HG03045 (cell line): ENCODE data around the gene SERP2.
"Not testable (repeated sequence)": the region's sequence is repeated elsewhere in the genome, so short reads cannot be mapped to it uniquely, and the experiment has no call there.

ENCODE experiments used
- ATAC-seq: cut with Tn5 transposase; IDR thresholded peaks from one replicate; pipeline ENCODE4 v1.9.1; 2021; ENCODE audit warnings: mild to moderate bottlenecking, moderate library complexity; ENCODE audit not compliant: unreplicated experiment

The SERP2 gene

DNA sequence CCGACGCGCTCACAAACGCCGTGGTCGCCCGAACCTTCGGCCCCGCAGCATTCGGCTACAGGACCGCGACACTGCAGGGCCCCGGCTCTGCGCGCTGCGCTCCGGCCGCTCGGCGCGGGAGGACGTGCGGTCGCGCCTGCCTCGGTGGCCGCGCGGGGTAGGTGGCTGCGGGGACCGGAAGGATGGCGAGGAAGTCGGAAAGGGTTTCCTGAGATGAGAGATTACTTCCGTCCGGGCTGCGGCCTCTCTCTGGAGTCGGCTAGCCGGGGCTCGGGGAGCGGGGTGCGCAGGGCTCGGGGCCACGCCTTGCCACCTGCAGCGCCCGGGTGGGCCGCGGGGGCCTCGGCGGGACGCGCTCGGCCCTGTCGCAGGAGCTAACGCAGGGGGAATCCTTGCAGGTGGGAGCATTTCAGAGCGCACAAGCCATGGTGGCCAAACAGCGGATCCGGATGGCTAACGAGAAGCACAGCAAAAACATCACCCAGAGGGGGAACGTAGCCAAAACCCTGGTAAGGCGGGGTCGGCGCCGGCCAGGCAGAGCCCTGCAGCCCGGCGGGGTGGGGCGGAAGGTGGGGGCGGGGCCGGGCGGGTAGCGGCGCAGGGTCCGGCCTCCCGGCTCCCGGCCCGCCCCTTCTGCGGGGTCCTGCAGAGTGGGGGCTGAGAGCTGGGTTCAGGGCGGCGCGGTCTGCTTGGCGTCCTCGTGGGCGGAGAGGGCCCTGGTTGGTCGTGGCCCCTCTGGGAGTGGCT is at the start of gene SERP2:
Gene SERP2 (plus strand): TSS at position 224 of the 747 bp plus-strand sequence. CDS start 202 bp downstream, at position 426.
- no peak for ATAC-seq

DNA sequence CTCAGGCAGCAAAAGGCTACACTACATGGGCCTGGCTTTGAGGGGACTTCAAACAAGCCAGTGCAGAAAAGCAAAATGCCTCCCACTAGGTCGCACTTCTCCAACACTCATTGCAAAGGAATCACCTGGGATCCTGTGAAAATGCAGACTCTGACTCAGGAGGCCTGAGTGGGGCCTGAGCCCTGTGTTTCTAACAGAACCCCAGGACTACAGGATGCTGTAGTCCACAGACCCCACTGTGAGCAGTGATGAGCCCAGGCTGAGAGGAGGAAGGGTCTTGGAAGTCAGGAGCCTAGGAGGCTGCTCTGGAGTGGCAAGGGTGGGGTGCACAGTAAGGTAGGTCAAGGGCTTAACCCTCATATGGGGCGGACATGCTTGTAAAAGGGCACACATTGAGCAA is 46.7 kb upstream of the SERP2 start:
- ATAC-seq: no peak

DNA sequence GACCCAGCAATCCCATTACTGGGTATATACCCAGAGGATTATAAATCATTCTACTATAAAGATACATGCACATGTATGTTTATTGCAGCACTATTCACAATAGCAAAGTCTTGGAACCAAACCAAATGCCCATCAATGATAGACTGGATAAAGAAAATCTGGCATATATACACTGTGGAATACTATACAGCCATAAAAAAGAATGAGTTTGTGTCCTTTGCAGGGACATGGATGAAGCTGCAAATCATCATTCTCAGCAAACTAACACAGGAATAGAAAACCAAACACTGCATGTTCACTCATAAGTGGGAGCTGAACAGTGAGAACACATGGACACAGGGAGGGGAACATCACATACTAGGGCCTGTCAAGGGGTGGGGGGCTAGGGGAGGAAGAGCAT is 44.6 kb upstream of the SERP2 start:
- ATAC-seq: not testable (repeated sequence)

DNA sequence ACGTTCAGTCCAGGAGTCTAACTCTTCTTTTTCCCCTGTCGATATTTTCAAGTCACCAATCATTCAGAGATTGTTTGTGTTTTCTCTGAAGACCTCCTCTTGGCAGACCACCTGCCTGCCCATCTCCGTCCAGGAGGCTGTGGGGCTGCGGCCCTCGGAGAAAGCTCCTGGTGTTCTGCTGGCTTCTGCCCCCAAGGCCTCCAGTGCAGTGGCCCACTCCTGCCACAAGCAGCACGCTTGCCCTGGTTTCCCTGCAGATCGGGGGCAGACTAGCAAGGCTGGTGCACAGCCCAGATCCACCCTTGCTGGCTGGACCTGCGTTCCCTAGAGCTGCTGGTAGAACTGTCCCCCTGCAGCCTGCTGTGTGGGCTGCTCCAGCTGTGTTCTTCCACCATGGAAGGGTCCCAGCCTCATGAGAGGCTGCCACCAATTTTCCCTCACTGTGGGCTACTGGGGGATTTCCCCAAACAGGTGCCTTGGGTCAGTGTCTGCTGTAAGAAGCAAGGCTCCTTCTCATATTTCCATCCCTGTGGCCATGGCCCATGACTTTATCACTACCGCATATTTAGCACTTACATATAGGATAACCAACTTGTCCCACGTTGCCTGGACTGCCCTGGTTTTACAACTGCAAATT is 43.6 kb upstream of the SERP2 start:
- ATAC-seq: no peak

DNA sequence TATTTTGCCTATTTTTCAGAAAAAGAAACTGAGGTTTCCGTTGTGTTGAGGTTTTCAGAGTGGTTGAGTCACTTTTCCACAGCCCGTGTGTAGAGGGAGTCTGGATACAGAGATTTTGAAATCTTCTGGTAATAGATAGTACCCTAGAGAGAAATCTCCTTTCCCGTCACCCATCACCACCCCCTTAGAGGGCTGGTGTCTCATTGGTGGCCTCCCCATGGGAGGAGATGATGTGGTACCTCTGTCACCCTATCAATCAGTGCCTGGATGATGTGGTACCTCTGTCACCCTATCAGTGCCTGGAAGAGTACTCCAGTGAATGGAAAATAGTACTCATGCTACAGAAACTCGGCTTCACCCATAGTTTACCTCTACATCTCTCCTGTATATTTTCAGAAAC is 42.2 kb upstream of the SERP2 start:
- no peak for ATAC-seq

DNA sequence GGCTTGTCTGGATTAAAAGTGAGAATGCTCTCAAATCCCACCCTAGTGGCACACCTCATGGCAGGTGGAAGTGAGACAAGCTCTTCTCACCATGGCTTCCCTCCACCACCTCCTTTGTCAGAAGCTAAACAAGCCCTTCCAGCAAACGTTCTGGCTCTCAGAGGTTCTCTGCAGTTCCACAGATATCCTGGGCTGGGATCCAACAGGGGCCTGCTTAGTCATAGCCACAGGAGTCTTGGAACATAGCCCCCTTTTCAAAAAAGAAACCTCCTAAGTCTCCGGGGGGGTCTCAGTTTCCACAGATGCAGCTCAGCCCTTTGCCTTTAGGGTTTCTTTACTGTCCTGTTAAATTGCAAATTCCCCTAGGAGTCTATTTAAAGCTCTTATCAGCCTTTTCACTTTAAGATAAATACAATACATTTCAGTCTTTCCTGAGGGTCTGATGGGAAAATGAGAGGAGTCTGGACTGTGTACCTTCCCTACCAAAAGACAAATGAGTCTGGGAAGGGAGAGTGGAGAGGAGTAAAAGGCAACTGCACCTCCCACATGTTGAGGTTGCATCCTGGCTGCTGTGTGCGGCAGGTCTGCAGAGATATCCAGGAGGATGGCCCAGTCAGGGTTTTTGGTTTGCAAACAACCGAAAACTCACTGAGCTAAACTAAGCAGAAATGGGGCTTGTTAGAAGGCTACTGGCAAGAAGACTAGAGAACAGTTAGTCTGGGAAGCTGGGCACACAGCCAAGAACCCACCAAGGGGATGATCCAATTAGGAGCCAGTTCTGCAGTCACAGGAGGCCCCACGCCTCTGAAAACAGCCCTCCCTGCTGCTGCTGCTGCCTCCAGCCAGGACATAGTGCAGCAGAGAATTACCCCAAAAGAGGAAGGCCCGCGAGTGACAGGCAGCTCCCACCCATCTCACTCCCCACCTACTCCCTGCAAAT is 41.4 kb upstream of the SERP2 start:
- no peak for ATAC-seq

DNA sequence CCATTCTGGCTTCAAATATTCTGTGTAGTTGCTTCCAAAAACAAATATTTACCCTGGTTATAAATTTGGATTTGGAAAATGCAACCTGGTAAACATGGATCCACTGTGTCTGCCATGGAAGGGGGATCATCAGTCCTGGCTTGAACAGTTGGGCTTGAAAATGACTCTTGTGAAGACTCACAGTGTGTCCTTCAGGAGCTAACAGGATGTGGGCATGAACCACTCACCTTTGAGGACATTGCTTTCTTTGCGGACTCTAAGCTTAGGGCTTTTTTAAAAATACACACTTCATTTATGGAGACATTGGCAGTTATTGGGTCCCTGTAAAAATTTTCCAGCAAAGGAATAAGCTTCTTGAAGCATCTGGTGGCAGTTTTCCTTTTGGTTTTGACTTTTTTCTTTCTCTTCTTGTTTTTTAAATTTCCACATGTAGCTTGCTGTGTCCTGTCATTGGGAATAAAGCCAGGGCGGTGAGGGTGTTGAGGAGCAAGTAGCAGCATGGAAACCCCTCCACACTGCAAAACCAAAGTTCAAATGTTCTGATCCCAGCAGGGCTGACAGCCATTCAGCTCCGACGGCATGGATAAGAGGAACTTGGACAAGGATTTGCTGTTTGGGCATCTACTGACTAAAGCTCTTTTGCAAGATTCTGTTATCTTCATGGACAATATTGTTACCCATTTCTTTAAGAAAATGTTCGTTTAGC is 39.5 kb upstream of the SERP2 start:
- no peak for ATAC-seq

DNA sequence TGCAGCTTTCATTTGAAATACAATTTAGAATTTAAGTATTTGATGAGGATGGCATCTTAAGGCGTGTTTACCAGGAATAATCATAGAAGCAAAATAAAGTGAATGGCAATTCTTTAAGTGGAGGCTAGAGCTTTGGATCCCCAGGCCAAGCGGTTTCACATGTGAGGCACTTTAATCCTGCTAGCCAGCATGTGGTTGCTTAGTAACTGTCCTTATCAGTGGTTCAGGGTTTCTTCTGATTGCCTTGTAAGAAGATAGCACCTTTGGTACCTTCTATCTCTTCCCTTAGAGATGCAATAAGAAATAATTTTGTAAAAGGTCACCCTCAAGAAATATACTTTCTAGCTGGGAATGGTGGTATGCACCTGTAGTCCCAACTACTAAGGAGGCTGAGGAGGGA is 38.9 kb upstream of the SERP2 start:
- ATAC-seq: no peak

DNA sequence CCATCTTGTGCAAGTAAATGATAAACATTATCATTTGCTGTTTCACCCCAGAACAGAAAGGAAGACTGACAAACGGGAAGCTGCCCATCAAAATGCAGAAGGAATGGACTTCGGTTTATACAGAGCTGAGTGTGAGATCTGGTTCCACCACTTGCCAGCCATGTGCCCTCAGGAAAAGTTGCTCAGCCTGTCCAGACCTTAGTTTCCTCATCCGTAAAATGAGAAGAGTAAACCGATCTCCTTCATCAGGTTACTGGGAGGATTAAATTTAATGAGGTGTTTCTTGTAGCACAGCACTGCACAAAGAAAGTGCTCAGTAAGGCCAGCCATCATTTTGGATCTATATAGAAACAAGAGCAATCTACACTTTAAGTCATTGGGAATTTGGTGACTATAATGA is 36.7 kb upstream of the SERP2 start:
- no peak for ATAC-seq

DNA sequence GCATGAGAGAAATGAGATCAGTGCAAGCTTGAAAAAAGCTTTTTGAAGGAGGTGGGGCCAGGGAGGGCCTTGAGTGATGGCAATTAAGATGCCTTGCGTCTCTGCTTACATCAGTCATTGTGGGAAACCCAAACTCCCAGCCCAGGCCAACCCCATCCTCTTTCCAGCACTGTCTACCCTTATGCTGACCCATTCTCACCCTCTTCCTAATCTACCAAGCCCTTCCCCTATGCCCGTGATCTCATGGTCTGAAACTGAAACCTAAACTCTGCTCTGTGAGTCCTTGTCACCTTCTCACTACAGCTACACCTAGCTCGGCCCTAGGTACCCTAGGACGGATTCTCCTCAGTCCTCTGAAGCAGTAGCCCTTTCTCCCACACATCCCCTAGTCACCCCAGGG is 36.0 kb upstream of the SERP2 start:
- ATAC-seq: no peak

DNA sequence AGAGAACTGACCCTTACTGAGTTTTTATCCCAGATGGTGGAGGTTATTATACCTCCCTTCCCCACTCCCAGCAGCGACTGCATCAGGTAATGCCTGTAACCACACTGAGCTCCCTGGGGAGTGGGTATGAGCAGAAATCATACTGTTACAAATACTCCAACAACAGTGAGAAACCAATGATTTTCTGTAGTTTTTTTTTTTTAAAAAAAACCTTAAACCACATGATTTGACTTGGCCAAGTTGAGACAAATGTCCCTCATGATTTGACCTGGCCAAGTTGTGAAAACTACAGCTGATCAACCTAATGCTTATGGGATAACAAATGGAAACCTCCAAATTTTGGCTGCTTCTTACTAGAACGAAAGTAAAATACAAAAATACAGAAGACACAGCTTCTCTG is 33.1 kb upstream of the SERP2 start:
- ATAC-seq: no peak

DNA sequence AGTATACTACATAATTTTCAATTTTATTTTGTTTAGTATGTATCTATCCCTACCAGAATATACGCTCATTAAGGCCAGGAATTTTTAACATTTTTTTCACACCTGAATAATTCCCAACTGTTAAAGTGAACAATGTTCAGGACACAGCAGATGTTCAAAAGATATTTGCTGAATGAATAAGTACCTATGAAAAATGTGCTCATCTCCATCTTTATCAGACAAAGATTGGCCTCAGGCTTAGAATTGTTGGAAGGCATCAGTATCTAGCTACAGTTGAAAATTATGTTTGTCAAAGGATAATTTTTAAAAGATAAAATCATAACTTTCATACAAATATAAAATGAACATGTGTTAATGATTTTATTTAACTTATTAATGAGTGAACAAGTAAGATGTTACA is 30.9 kb upstream of the SERP2 start:
- ATAC-seq: no peak

DNA sequence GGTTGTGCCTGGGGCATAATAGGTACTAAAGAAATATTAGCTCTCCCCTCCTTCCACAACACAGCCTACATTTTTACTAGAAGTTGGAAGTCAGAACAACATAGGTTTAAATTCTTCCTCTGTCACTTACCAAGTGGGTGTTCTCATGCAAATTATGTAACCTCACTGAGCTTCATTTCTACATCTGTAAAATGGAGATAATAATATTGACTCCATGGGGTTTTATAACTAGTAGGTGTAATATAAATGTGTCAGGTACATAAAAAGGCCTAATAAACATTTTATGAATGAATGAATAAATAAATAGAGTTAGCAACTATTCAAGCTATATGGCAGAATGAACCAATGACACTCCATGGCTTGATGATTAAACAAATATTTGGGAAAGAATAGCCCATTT is 27.1 kb upstream of the SERP2 start:
- no peak for ATAC-seq

DNA sequence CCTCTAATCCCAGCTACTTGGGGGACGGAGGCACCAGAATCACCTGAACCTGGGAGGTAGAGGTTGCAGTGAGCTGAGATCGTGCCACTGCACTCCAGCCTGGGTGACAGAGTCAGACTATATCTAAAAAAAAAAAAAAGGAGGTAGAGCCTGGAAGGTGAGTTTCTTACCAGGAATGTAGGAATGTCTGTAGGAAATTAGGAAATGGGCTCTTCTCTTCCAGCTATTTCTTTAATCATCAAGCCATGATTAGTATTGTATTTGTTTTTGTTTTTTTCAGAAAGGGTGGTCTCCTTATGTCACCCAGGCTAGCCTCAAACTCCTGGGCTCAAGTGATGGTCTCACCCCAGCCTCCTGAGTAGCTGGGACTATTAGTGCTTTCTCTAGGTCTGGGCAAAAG is 26.3 kb upstream of the SERP2 start:
- no peak for ATAC-seq

DNA sequence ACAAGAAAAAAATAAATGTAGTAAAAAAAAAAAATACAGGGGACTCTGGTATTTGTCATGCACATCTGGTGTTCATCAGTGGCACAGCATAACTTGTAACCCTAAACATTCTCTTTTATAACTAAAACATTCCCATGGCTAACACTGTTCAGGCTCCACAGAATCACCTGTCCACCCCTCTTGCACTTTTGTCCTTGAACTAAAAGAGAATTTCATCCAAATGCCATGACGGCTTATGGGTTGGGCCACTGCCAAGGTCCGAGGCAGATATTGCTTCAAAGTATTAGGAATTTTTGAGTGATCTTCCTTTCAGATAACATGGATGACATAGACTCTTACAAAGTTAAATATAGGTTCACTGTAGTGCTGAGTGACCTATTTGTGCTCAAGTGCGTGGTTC is 25.7 kb upstream of the SERP2 start:
- ATAC-seq: no peak

DNA sequence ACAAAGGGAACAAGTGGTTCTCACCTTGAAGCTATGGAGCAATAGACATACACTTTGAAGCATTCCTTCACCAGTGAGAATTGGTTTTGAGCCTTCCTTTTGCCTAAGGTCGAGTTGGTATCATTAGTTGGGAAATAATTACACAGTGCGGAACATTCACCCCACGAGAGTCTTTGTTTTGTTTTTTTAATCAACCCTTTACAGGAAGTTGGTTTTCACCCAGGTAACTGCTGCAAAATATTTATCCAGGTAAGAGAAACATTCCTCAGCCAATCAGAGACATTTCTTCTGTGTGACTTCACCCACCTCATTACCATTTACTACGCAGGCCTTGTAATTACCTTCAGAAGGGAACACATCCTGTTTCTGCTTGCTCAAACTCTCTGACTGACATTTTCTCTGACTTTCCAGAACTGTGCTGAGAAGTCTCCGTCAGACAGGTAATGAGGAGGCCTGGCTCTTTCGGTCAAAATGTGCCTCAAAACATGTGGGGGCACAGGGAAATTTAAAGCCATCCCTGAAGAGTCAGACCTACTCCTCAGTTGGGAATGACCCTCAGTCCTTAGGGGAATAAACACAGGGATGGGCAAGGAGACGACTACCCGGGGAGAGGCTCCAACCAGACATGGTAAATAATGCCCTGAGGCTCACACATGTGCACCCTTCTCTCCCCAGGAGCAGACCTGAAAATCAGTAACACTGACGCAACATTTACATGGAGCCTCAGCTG is 22.7 kb upstream of the SERP2 start:
- ATAC-seq: no peak

DNA sequence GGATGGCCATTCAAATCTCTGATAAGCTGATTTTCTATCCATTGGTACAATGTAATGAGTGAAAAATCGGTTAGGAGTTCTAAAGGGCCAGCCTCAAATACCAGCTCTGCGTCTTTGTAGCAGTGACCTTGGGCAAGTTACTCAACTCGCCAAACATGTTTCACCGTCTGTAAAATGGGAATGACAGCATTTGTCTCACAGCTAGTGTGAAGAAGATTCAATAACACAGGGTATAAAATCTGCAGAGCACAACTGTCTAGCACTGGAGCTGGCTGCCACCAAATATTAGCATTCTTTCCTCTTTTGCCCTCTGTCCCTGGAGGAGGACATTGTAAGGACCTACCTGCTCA is 22.1 kb upstream of the SERP2 start:
- no peak for ATAC-seq

DNA sequence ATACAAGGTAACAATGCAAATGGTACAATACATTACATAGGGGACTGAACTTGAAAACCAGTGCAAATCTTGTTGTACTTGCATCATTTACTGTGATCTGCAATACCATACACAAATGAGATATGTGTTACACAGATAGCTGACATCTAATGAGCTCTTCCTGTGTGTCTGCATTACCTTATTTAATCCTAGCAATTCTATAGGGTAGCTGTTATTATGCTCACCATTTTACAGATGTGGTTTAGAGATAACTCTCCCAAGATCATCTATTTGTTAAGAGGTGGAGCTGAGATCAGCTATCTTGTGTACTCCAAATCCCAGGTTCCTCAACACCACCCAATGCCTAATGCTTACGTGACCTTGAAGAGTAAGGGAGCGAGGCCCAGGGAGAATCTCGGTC is 21.4 kb upstream of the SERP2 start:
- no peak for ATAC-seq

DNA sequence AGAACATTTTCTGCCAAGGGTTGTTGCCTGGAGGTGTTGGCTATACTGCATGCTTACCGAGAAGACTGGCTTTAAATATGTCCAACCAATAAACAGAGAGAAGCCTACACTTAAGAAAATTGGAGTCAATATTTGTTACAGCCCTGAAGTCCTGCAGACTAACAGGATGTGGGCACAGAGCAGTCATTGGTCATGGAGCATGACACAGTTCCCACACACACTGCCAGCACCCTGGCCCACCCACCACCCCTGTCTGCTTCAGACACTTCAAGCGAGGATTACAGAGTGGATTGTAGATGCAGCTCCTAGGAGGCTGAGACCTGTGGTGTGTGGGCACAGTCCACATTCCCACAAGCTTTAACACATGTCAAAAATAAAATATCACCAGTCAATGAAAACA is 21.0 kb upstream of the SERP2 start:
- no peak for ATAC-seq

DNA sequence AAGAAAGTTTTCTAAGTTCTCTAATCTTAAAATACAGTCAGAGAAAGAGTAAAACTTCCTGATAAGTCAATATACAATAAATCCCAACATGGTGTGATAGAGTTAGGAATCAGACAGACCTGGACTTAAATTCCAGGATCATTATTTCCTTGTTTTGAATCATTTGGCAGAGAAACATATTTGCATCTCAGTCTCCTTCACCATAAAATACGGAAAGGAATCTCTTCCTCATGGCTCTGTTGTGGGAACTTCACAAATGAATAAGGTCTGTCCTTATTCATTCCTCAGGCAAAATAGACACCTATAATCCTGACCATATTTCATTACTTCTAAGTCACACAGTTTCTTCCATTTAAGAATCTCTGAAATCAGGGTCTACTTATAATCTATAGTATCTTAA is 19.3 kb upstream of the SERP2 start:
- ATAC-seq: no peak

DNA sequence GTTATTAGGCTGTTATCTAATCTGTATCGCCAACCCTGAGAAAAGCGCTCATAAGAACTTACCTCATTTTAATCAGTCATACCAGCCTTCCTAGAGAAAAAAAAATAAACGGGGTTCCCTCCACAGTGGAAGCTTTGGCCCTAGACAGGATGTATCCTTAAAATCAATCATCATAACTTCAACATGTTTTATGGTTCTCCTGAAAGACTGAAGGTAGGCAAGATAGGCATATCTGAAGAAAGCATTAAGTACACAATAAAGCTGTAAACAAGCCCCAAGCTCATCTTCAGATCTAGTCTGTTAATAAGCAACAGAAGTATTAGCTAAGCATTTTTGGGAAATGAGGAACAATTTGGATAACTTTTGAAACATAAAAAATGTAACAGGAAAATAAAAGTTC is 18.7 kb upstream of the SERP2 start:
- no peak for ATAC-seq
